SK-N-SH (cell line): ENCODE measurements around the gene WNK2.

ENCODE experiments used
- CHD2 ChIP-seq: fragments of 150-350 bp; IDR thresholded peaks from 2 replicates; pipeline ENCODE4 v1.6.1; 2018; ENCODE audit warnings: low read length; ENCODE audit not compliant: partially characterized antibody
- EP300 ChIP-seq, 2 experiments: IDR thresholded peaks; 2 replicates each; pipeline versions ENCODE4 v1.4.0 to v1.6.1; 2012; ENCODE audit warnings: borderline replicate concordance in 1 of 2, low read depth in 1 of 2, low read length in 1 of 2
- EZH2phosphoT487 ChIP-seq: fragments of 200-600 bp; sonication (generic); IDR thresholded peaks from 2 replicates; pipeline ENCODE4 v1.6.1; 2017; ENCODE audit warnings: low read depth, mixed run types, mild to moderate bottlenecking, antibody characterized with exemption, moderate library complexity, borderline replicate concordance
- FOXJ3 ChIP-seq: sonication (generic); formaldehyde crosslinking; IDR thresholded peaks from 2 replicates; pipeline ENCODE4 v1.5.1; 2020; ENCODE audit warnings: mild to moderate bottlenecking, missing genetic modification reagents
- GATA2 ChIP-seq: sonication (generic); formaldehyde crosslinking; IDR thresholded peaks from 2 replicates; pipeline ENCODE4 v1.5.0; 2020; ENCODE audit warnings: mild to moderate bottlenecking, missing genetic modification reagents
- JUND ChIP-seq: IDR thresholded peaks from 2 replicates; pipeline ENCODE4 v1.4.0; 2012
- TAF1 ChIP-seq: IDR thresholded peaks from 2 replicates; pipeline ENCODE4 v1.6.1; 2012; ENCODE audit warnings: low read depth, mild to moderate bottlenecking, low read length, moderate library complexity, borderline replicate concordance
- TF ChIP-seq, protein P1 (sequence below): fragments of 200-600 bp; sonication (generic); IDR thresholded peaks from 2 replicates; pipeline ENCODE4 v1.6.1; 2017; ENCODE audit warnings: antibody characterized with exemption, mild to moderate bottlenecking, moderate library complexity
- TF ChIP-seq, protein P2 (sequence below): IDR thresholded peaks from 2 replicates; pipeline ENCODE4 v1.4.0; 2012; ENCODE audit warnings: low read depth, borderline replicate concordance
- TF ChIP-seq, protein P3 (sequence below): IDR thresholded peaks from 2 replicates; pipeline ENCODE4 v1.4.0; 2012; ENCODE audit warnings: low read depth
- TF ChIP-seq, protein P4 (sequence below): IDR thresholded peaks from 2 replicates; pipeline ENCODE4 v1.4.0; 2012; ENCODE audit warnings: low read depth, borderline replicate concordance

DNA sequence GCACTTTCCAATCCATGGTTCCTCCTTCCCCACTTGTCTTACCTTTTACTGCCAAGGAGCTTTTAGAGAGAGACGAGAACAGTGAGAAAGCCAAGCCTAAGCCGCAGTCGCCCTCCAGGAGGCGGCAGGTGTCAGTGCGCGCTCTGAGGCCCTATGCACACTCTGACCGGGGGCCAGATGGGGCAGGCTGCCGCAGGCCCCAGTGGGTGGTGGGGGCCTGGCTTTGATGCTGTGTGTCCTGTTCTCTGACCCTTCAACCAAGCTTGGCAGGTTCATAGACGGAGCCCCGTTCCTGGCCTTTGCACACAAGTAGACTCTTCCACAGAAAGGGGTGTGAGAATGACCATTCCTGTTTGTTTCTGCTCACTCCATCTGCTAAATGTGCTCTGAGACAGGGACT, 77.3 kb downstream of the WNK2 start:
- no peak for TF ChIP-seq GATA2 (CRISPR knock-in tag)
- TF ChIP-seq, protein P1, sequence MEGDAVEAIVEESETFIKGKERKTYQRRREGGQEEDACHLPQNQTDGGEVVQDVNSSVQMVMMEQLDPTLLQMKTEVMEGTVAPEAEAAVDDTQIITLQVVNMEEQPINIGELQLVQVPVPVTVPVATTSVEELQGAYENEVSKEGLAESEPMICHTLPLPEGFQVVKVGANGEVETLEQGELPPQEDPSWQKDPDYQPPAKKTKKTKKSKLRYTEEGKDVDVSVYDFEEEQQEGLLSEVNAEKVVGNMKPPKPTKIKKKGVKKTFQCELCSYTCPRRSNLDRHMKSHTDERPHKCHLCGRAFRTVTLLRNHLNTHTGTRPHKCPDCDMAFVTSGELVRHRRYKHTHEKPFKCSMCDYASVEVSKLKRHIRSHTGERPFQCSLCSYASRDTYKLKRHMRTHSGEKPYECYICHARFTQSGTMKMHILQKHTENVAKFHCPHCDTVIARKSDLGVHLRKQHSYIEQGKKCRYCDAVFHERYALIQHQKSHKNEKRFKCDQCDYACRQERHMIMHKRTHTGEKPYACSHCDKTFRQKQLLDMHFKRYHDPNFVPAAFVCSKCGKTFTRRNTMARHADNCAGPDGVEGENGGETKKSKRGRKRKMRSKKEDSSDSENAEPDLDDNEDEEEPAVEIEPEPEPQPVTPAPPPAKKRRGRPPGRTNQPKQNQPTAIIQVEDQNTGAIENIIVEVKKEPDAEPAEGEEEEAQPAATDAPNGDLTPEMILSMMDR: no peak
- TF ChIP-seq, protein P2, sequence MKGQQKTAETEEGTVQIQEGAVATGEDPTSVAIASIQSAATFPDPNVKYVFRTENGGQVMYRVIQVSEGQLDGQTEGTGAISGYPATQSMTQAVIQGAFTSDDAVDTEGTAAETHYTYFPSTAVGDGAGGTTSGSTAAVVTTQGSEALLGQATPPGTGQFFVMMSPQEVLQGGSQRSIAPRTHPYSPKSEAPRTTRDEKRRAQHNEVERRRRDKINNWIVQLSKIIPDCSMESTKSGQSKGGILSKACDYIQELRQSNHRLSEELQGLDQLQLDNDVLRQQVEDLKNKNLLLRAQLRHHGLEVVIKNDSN: no peak
- TF ChIP-seq, protein P3, sequence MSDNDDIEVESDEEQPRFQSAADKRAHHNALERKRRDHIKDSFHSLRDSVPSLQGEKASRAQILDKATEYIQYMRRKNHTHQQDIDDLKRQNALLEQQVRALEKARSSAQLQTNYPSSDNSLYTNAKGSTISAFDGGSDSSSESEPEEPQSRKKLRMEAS: no peak
- TF ChIP-seq, protein P4, sequence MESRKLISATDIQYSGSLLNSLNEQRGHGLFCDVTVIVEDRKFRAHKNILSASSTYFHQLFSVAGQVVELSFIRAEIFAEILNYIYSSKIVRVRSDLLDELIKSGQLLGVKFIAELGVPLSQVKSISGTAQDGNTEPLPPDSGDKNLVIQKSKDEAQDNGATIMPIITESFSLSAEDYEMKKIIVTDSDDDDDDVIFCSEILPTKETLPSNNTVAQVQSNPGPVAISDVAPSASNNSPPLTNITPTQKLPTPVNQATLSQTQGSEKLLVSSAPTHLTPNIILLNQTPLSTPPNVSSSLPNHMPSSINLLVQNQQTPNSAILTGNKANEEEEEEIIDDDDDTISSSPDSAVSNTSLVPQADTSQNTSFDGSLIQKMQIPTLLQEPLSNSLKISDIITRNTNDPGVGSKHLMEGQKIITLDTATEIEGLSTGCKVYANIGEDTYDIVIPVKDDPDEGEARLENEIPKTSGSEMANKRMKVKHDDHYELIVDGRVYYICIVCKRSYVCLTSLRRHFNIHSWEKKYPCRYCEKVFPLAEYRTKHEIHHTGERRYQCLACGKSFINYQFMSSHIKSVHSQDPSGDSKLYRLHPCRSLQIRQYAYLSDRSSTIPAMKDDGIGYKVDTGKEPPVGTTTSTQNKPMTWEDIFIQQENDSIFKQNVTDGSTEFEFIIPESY: no peak
- no peak for TF ChIP-seq CHD2
- no peak for TF ChIP-seq JUND
- no peak for TF ChIP-seq EP300 (IDR thresholded peaks at IDR 0.05; ENCODE audit: borderline replicate concordance in 1 of 2, low read depth in 1 of 2, low read length in 1 of 2)
- no peak for TF ChIP-seq TAF1
- no peak for TF ChIP-seq EZH2phosphoT487
- TF ChIP-seq FOXJ3: no peak
